ENCODE measurements around the gene RND3.

RND3 gene

GRCh38 chr2:150474326-150475074 is 13.0 kb downstream of the RND3 start:
- Histone ChIP-seq H3K27ac (ENCODE audit: low read depth, low read length) (no peak overlapping the region), H3K9me3 (ENCODE audit: control insufficient read depth, insufficient read depth, low read length) (no peaks in the 10 kb centered on the region), H3K36me3 (ENCODE audit: control insufficient read depth, insufficient read depth, low read length) (peaks cover 61% of the 10 kb centered on the region), H3K9ac (ENCODE audit: low read depth, low read length) (no peak overlapping the region), H3K4me1 (ENCODE audit: control insufficient read depth, insufficient read depth, low read length) (peaks cover 26% of the 10 kb centered on the region), H3K4me3 (ENCODE audit: low read depth, low read length) (no peak overlapping the region), H3K27me3 (ENCODE audit: control insufficient read depth, insufficient read depth, low read length) (no peaks in the 10 kb centered on the region)

GRCh38 chr2:150473767-150474166 is 13.7 kb downstream of the RND3 start:
- H3K9me3 ChIP-seq (ENCODE audit: control insufficient read depth, insufficient read depth, low read length), result no peaks in the 10 kb centered on the region
- peaks cover 20% of the 10 kb centered on the region for H3K4me1 ChIP-seq (ENCODE audit: control insufficient read depth, insufficient read depth, low read length)
- no peak overlapping the region for H3K27ac ChIP-seq (ENCODE audit: low read depth, low read length)
- no peak overlapping the region for H3K4me3 ChIP-seq (ENCODE audit: low read depth, low read length)
- H3K27me3 ChIP-seq (ENCODE audit: control insufficient read depth, insufficient read depth, low read length), result no peaks in the 10 kb centered on the region
- no peak overlapping the region for H3K9ac ChIP-seq (ENCODE audit: low read depth, low read length)
- H3K36me3 ChIP-seq (ENCODE audit: control insufficient read depth, insufficient read depth, low read length), result peaks cover 68% of the 10 kb centered on the region

GRCh38 chr2:150472511-150472899 is 15.0 kb downstream of the RND3 start:
- Histone ChIP-seq H3K27me3 (ENCODE audit: control insufficient read depth, insufficient read depth, low read length) (no peaks in the 10 kb centered on the region), H3K27ac (ENCODE audit: low read depth, low read length) (no peak overlapping the region), H3K9me3 (ENCODE audit: control insufficient read depth, insufficient read depth, low read length) (no peaks in the 10 kb centered on the region), H3K4me1 (ENCODE audit: control insufficient read depth, insufficient read depth, low read length) (peaks cover 7% of the 10 kb centered on the region), H3K9ac (ENCODE audit: low read depth, low read length) (no peak overlapping the region), H3K36me3 (ENCODE audit: control insufficient read depth, insufficient read depth, low read length) (peaks cover 78% of the 10 kb centered on the region), H3K4me3 (ENCODE audit: low read depth, low read length) (no peak overlapping the region)

DNA sequence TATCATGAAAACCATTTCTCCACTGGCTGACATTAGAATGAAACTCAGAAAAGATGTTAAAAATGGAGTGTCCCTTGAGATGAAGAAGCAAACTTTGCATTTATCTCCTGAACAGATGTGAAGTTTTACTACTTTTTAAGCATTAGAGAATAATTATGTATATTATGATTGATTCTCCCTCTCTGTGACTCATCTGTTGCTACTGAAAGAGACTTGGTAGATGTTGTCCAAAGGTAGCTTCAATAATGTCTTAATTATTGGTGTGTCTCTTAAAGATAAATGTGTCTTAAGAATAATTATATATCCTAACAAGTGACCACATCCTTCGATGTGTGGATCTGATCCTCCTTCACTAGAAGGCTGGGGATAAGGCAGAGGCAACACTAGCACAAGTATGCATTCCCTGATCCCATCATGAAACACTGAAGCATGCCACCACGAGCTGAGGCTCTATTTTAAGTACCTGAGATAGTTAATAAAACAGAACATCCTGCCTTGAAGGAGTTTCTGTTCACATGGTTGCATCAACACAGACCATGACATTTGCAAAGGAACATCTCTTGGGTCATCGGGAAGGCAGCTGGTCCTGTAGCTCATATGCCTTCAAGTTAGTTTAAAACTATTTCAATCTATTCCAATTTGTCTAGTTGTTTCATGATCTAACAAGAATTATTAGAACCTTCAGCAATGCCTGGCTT is 15.5 kb downstream of the RND3 start:
- Histone ChIP-seq H3K9me3 (ENCODE audit: control insufficient read depth, insufficient read depth, low read length) (no peaks in the 10 kb centered on the region), H3K27me3 (ENCODE audit: control insufficient read depth, insufficient read depth, low read length) (no peaks in the 10 kb centered on the region), H3K36me3 (ENCODE audit: control insufficient read depth, insufficient read depth, low read length) (peaks cover 79% of the 10 kb centered on the region), H3K9ac (ENCODE audit: low read depth, low read length) (no peak overlapping the region), H3K4me3 (ENCODE audit: low read depth, low read length) (no peak overlapping the region), H3K4me1 (ENCODE audit: control insufficient read depth, insufficient read depth, low read length) (peaks cover 2% of the 10 kb centered on the region; the same call in 1 of the 2 replicates), H3K27ac (ENCODE audit: low read depth, low read length) (no peak overlapping the region)

GRCh38 chr2:150470435-150470834 is 17.0 kb downstream of the RND3 start:
- no peaks in the 10 kb centered on the region for H3K27me3 ChIP-seq (ENCODE audit: control insufficient read depth, insufficient read depth, low read length)
- no peaks in the 10 kb centered on the region; the same call in 1 of the 2 replicates for H3K4me1 ChIP-seq (ENCODE audit: control insufficient read depth, insufficient read depth, low read length)
- H3K9ac ChIP-seq (ENCODE audit: low read depth, low read length), result no peak overlapping the region
- peaks cover 78% of the 10 kb centered on the region for H3K36me3 ChIP-seq (ENCODE audit: control insufficient read depth, insufficient read depth, low read length)
- no peak overlapping the region for H3K4me3 ChIP-seq (ENCODE audit: low read depth, low read length)
- H3K9me3 ChIP-seq (ENCODE audit: control insufficient read depth, insufficient read depth, low read length), result no peaks in the 10 kb centered on the region
- no peak overlapping the region for H3K27ac ChIP-seq (ENCODE audit: low read depth, low read length)

DNA sequence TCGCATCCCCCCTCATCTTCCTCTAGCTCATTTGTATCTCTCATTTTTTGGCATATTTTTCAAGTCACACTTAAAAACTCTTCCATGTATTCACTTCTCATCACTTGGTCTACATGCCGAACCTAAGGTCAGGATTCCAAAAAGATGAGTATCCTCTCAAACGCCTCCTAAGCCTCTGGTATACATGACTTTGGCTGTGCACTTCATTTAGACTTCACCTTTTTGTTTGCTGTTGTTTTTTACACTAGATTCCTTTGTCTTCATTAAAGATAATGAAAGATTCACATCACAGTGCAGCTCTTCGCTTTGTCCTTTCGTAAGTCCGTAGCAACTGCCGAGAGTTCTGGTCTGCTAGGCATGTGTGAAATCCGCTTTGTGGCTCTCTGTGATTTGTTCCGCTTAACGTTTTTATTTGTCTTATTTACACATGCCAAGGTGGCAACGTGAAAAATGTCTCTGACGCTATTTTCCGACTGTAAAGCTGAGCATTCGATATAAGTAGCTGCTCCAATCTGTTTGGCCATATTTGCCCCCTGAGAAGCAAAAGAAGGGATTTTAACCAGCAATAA is 17.7 kb downstream of the RND3 start:
- Histone ChIP-seq H3K4me1 (ENCODE audit: control insufficient read depth, insufficient read depth, low read length) (no peaks in the 10 kb centered on the region; the same call in 1 of the 2 replicates), H3K27me3 (ENCODE audit: control insufficient read depth, insufficient read depth, low read length) (no peaks in the 10 kb centered on the region), H3K36me3 (ENCODE audit: control insufficient read depth, insufficient read depth, low read length) (peaks cover 72% of the 10 kb centered on the region), H3K9ac (ENCODE audit: low read depth, low read length) (no peak overlapping the region), H3K9me3 (ENCODE audit: control insufficient read depth, insufficient read depth, low read length) (no peaks in the 10 kb centered on the region), H3K27ac (ENCODE audit: low read depth, low read length) (no peak overlapping the region), H3K4me3 (ENCODE audit: low read depth, low read length) (no peak overlapping the region)

DNA sequence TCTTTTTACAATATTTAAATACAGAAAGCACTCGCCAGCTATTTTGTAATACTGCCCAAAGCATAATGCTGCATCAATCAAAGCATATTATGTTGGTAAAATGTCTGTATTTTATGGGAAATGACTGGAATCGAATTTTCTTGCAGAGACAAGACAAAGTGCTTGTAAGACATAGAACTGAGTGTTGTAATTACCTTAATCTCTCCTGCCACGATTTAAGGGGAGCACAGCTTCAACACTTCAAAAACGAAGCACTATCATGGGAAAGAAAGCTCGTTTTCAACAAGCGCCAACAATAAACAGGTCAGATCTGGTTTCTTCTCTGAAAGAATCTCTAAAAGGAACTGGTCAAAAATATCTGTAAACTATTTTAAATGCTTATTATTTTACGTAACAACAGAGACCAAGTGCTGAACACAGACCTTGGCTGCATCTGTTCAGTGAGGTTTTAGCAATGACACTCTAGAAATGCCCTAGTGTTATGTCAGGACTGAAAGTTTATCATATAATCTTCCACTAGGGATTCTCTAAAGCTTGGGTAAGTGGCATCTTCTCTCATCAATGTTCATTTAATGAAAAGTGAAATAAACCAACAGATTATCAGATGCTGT is 19.0 kb downstream of the RND3 start:
- no peaks in the 10 kb centered on the region for H3K9me3 ChIP-seq (ENCODE audit: control insufficient read depth, insufficient read depth, low read length)
- H3K27ac ChIP-seq (ENCODE audit: low read depth, low read length), result no peak overlapping the region
- no peak overlapping the region for H3K4me3 ChIP-seq (ENCODE audit: low read depth, low read length)
- no peak overlapping the region for H3K9ac ChIP-seq (ENCODE audit: low read depth, low read length)
- no peaks in the 10 kb centered on the region for H3K27me3 ChIP-seq (ENCODE audit: control insufficient read depth, insufficient read depth, low read length)
- H3K4me1 ChIP-seq (ENCODE audit: control insufficient read depth, insufficient read depth, low read length), result no peaks in the 10 kb centered on the region; the same call in 1 of the 2 replicates
- H3K36me3 ChIP-seq (ENCODE audit: control insufficient read depth, insufficient read depth, low read length), result peaks cover 59% of the 10 kb centered on the region

- no peak overlapping the region for H3K9ac ChIP-seq (ENCODE audit: low read depth, low read length)
- H3K4me1 ChIP-seq (ENCODE audit: control insufficient read depth, insufficient read depth, low read length), result no peaks in the 10 kb centered on the region; the same call in 1 of the 2 replicates
- H3K4me3 ChIP-seq (ENCODE audit: low read depth, low read length), result no peak overlapping the region
- H3K36me3 ChIP-seq (ENCODE audit: control insufficient read depth, insufficient read depth, low read length), result peaks cover 51% of the 10 kb centered on the region
- H3K27ac ChIP-seq (ENCODE audit: low read depth, low read length), result no peak overlapping the region
- H3K9me3 ChIP-seq (ENCODE audit: control insufficient read depth, insufficient read depth, low read length), result no peaks in the 10 kb centered on the region
- H3K27me3 ChIP-seq (ENCODE audit: control insufficient read depth, insufficient read depth, low read length), result no peaks in the 10 kb centered on the region
These were observed 19.9 kb downstream of the RND3 start for GRCh38 chr2:150467621-150467963.

DNA sequence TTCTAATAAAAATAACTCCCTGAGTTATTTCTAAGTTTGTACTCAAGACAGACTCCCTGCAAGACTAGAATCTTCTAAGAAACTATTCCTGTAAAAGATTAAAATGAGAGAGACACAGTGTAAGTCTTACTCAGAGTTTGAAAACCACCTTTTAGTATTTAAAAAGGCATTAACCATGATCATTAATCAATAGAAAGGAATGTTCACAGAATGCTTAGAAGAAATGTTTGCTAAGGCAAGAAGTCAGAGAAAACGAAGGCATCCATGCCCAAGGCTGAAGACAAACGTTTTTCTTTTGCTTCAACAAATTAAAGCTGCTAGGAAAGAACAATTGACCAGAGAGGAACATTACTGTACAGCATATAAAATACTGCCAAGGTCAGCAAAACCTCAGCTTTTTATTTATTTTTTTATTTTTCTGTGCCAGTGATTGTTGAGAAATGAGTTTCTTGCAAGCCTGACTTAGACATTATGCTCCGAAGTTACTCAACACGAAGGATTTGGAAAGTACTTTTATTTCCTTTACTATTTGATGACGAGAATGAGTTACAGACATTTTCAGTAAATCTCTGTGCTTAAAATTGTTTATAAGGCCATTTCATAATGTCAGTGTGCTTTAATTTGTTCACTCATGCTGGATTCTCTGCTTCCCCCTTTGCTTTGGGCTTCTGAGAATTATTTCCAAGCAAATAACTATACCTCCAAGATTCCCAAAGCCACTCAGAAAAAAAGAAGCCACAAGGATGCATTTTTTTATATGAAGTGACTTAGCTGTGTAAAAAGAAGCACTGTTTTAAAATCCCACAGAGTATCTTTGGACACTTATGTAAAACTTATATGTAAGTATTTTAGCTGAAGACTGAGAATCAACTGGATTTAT is 20.5 kb downstream of the RND3 start:
- no peaks in the 10 kb centered on the region for H3K9me3 ChIP-seq (ENCODE audit: control insufficient read depth, insufficient read depth, low read length)
- H3K27ac ChIP-seq (ENCODE audit: low read depth, low read length), result no peak overlapping the region
- no peak overlapping the region for H3K4me3 ChIP-seq (ENCODE audit: low read depth, low read length)
- H3K27me3 ChIP-seq (ENCODE audit: control insufficient read depth, insufficient read depth, low read length), result no peaks in the 10 kb centered on the region
- peaks cover 45% of the 10 kb centered on the region for H3K36me3 ChIP-seq (ENCODE audit: control insufficient read depth, insufficient read depth, low read length)
- no peak overlapping the region for H3K9ac ChIP-seq (ENCODE audit: low read depth, low read length)
- H3K4me1 ChIP-seq (ENCODE audit: control insufficient read depth, insufficient read depth, low read length), result no peaks in the 10 kb centered on the region; the same call in 1 of the 2 replicates

GRCh38 chr2:150465703-150466569 is 21.5 kb downstream of the RND3 start:
- Histone ChIP-seq H3K27me3 (ENCODE audit: control insufficient read depth, insufficient read depth, low read length) (no peaks in the 10 kb centered on the region), H3K4me3 (ENCODE audit: low read depth, low read length) (no peak overlapping the region), H3K27ac (ENCODE audit: low read depth, low read length) (no peak overlapping the region), H3K4me1 (ENCODE audit: control insufficient read depth, insufficient read depth, low read length) (no peaks in the 10 kb centered on the region; the same call in 1 of the 2 replicates), H3K36me3 (ENCODE audit: control insufficient read depth, insufficient read depth, low read length) (peaks cover 35% of the 10 kb centered on the region), H3K9me3 (ENCODE audit: control insufficient read depth, insufficient read depth, low read length) (no peaks in the 10 kb centered on the region), H3K9ac (ENCODE audit: low read depth, low read length) (no peak overlapping the region)
